Activated effector memory CD4-positive, alpha-beta T cell treated with Interleukin-2 at 50 U/mL for 16 hours (primary cell): Measurements from ENCODE around the gene MATK.

ENCODE experiments used
- DNase-seq: peaks from one replicate; pipeline ENCODE4 v3.0.0-alpha.2; 2020

MATK gene

DNA sequence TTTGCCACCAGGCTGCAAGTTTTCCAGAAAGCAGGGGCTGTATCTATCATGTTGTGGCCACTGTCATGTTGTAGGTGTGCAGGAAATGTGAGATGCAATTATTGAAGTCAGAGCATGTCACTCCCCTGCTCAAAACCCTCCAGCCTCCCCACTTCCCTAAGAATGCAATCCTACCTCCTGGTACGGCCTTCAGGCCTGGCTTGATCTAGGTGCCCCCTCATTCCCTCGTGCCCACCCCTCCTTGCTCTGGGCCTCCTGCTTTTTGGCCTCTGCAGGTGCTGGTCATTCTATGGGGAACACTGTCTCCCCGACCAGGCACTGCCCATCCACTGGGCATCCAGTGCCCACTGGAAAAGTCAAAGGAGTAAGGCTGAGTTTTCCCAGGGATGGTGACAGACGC, 28.5 kb upstream of the MATK start:
- no peak for DNase-seq

DNA sequence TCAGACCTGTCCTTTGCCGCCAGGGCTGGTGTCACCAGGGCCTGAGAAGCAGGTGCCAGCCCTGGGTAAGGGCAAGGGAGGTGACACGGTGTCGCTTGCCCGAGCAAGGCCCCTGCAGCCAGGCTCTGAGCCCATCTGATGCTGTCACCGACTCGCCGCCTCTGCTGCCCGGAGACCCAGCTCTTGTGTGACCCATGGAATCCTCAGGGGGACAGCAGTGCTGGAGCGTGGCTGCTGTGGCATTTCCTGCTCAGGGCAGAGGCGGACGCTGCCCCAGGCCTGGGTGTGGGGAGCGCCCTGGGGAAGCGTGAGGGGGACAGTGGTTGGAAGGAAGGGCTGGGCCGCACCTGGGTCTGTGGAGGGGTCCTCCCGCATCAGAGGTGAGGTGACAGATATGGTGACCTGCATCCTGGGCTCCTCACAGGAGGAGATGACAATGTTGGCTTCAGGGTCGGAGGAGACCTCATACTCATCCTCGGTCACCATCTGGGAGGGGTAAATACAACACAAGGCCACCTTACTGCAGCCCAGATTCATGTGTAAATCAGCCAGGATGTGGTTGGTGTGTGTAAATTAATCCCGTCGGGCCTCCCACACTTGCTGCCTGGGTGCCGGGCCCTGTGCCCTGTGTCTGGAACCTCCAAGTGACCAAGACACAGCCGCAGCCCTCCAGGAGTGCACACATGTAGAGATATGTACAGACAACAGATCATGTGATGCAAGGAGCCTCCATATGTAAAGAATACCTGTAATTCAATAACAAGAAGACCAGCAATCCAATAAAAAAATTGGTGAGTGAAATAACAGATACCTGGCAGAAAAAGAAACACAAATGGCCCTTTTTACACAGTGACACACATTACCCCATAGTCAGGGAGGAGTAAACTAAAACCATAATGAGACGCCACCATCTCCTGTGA, 27.6 kb upstream of the MATK start:
- DNase-seq, result no peak

DNA sequence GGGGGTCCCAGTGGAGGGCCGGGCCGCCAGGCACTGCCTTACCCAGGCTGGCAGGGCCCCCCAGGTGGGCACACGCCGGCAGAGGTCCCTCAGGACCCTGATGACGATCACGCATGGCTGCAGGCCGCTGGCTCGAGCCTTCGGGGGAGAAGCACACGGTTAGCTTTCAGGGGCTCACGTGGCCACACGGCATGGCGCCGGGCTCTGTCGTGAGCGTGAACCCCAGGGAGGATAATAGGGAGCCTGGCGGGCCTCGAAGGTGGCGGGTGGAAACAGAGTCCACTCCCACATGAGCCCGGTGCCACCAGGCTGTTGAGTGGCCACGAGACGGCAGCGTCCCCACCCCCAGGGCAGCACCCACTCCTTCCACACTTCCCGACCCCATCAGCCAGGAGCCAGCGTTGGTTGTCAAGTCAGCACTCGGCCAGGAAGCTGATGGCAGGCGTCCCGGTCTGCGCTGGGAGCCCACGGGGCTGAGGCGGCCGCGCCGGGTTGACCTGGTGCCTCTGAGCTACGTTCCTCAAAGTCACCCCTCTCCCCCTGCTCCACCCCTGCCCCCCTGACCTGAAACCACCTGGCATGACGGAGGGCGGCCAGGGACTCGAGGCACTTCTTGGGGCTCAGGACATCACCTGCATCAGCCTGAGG, 24.7 kb upstream of the MATK start:
- no peak for DNase-seq

DNA sequence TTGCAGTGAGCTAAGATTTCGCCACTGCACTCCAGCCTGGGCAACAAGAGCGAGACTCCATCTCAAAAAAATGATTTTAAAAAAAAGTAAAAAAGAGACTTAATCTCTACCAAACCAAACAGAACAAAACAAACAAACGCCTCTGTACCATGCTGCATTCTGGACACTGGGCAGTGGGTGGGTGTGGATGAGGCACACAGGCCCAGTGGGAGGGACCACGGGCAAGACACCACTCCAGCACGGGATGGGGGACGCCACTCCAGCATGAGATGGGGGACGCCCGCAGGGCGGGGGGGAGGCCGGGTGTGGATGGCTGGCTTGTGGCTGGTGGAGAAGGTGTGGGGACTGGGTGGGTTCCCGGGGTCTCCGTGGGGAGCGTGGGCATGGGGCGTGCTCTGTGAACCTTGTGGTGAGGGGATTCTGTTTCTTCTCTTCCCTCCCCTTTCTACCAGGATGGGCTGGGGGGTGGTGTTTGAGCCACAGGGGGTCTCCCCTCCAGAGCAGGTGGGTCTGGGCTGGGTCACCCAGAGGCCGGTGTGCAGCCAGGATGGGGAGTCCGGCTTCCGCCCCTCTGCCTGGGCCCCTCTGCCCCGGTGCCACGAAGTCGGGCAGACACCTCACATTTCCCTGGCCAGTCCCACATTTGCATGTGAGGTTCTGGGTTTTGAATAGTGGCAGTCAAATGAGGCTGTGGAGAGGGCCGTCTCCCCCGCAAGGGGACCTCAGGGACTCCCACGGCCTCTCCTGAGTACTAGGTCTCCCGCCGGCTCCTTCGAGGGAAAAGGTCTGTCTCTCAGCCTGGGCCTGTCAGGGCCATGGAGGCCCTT, 23.9 kb upstream of the MATK start:
- DNase-seq, result no peak

DNA sequence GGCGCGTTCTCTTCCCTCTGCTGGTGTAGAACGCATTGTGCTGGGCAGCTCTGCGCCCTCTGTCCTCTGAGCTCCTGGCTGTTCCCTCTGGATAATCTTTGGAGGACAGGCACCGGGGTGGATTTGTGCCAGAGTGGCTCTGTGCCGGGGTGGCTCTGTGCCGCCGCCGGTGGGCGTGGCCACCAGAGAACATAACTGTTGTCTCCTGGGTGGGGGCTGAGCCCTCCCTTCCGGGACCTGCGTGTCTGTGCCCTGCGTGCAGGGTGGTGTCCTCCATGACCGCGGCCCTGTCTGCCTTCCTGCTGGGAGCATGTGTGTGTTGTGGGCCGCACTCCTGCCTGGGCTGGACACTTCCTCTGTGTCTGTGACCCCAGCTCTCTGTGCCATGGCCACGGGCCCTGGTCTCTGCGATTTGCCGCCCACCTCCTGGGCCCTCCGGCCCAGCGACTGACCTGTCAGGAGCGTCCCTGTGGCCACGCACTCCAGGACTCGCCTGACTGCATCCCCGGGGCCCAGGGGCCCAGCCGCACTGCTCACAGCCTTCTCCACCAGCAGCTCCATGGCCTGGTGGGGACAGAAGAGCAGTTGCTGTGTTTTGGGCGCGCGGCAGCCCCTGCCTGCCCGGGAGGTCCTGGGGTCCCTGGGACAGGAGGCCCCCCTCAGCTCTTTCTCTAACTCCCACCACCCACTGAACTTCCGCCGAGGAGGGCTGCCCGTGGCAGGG, 22.4 kb upstream of the MATK start:
- DNase-seq, result no peak

DNA sequence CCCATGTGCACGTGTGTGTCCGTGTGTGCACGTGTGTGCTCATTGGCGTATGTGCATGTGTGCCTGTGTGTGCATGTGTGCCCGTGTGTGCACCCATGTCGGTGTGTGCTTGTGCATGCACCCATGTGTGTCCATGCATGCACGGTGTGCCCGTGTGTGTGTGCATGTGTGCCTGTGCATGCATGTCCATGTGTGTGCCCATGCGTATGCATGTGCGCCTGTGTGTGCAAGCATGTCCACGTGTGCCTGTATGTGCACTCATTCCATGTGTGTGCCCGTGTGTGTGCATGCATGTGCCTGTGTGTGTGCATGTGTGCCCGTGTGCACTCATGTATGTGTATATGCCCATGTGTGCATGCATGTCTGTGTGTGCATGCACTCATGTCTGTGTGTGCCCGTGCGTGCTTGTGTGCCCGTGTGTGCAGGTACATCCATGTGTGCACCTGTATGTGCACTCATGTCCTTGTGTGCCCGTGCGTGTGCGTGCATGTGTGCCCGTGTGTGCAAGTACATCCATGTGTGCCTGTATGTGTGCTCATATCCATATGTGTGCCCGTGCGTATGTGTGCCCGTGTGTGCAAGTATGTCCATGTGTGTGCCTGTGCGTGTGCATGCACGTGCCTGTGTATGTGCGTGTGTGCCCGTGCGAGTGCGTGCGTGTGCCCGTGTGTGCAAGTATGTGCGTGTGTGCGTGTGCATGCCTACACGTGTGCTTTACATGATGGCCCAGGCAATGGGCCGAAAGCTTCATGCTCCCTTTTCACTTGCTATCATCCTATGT, 21.6 kb upstream of the MATK start:
- DNase-seq, result no peak

DNA sequence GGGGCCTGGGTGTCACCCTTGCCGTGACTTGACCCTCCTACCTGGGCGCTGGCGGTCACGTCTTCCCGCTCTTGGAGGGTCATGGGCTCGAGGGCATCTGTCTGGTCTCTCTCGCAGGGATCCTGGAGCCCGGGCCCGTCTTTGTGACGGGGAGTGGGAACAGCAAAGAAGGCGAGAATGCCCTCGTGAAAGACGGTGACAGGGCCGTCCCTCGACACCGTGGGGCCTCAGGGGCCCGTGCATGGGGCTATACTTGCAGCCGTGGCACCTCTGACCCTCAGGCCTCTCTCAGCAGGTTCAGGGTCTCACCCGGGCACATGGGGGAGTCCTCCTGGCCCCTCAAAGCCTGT, 20.9 kb upstream of the MATK start:
- DNase-seq, result no peak

DNA sequence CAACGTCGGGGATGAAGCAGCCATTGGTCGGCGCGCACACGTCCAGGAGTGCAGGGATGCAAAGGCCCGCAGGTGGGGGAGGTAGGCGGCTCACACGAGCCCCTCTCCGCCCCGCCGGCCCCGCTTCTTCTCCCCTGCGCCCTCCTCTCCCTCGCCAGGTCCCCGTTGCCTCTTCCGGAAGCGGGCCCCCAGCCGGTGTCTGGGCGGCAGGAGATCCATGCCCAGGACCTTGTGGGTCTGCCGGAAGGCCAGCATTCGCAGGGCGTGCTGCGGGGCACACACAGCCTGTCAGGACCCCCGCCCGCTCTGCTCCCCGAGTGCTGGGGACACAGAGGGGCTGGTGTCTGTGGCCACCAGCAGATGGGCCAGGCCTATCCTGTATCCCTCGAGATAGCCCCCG, 19.7 kb upstream of the MATK start:
- DNase-seq, result no peak

DNA sequence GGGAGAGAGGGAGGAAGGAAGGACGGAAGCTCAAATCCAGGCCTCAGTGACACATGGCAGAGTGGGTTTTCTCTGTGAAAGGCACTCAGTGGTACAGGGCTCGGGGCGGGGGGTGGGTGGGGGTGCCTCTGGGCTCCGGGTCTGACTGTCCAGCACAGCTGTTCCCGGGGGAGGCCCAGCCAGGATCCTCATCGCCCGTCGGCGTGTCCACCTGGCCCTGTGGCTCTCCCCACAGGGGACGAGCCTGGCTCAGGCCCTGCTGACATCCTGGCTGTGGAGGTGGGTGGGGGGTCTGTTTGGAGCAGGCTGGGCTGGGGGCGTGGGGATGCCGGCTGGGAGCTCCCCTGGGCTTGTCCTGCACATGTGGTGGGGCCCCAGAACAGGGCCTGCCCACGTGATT, 18.2 kb upstream of the MATK start:
- DNase-seq, result no peak

DNA sequence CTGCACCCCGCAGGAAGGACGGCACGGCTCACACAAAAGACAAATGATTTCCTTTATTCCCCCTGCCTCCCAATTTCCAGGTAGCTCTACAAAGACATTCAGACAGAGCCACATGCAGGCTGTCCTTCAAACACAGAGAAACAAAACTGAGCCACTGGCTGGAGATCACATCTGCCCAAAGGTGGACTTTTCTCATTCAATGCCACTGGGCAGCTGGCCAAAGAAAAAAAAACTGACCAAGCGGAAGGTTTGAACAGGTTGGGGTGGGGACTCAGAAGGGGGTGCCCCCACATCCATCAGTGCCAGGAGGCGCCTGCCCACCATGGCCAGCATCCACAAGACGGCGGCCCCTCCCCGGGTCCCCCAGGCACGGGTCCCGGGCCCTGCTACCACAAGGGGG, 17.8 kb upstream of the MATK start:
- no peak for DNase-seq

DNA sequence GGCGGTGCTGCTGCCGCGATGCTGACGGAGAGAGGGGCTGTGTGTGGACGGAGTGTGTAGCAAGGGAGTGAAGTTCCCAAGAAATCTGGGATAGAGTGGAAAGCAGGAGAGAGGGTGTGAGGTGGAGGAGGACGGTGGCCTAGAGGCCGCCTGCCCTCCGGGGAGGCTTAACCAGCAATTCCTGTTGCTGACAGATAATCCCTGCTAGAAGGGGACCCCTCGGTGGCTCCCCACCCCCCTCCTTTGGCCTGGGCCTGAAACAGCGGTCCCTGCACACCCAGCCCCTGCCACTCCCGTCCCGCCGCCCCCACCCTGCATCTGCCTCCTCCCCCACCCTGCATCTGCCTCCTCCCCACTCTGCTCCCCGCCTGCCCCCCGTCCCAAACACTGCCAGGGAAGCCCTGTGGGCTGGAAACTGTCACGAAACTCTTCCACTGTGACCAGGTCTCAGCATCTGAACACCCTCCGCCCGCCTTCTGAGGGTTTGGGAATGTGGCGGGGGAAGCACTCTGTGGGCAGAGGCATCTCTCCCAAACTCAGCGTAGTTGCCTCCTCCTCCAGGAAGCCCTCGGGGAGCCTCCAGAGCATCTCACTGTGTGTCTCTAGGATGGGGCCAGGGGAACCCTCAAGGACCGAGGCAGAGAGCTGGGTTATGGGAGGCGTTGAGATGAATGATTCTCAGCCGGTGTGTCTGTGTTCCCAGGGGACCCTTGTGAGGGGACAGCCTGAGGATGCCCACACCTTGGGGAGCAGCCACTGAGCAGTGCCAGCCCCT, 17.1 kb upstream of the MATK start:
- DNase-seq, result no peak

DNA sequence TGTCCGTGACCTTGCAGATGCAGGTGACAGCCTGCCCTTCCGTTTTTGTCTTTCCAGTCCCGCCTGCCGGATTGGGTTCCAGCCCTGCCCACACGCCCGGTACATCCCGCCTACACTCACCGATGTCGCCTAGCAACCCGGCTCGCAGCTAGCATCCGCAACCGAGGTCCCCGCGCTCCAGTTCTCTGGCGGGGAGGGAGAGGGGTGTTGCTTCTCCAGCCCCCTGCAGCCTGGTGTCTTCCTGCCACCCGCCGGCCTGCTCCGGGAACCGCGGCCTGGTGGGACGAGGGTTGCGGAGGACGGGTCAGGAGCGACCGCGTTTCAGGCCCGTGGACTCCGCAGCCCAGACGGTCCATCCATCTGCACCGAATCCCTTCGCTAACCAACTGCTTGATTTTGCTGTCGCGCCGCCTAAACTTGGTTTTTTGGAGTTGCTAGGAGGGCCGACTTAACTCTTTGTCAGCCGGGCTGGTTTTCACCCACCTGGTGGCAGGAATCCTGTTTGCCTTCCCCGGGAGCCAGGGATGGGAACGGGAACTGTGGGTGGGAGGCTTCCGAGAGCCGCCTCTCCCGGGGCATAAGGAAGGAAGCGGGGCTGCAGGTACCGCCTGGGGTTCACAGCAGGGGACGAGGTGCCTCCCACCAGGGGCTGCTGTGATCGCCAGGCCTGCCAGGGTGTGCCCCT, 15.4 kb upstream of the MATK start:
- DNase-seq, result peak; percentile 37

DNA sequence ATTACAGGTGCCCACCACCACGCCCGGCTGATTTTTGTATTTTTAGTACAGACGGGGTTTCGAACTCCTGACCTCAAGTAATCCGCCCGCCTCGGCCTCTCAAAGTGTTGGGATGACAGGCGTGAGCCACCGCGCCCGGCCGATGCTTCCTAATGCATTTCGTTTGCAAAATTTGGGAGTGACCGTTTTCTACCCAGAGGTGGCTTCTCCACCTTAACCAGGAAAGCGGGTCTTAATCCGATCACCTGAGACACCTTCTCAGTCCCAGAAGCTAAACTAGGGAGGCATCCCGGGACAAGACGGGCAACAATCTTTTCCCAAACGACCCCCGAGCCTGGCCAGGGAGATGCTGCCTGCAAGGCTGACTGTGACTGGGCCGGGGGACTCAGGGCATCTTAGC, 14.8 kb upstream of the MATK start:
- DNase-seq, result no peak

DNA sequence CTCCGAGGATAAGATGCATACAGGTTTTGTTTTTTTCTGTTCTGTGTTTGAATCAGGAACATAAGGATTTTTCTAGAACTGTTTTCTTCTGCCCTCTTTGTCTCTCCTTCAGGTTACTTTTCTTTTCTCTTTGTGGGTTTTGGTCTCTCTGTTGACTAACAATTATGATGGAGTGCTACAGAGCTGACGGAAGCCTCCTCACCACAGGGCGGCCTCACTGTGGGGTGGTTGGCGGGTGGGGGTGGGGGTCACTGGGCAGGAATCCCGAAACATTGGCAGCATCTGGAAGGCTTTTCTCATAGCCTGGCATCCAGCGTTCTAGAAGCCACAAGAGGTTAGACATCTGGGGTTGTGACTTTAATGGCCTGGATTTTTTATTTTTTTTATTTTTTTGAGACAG, 12.0 kb upstream of the MATK start:
- peak; percentile 25 for DNase-seq

DNA sequence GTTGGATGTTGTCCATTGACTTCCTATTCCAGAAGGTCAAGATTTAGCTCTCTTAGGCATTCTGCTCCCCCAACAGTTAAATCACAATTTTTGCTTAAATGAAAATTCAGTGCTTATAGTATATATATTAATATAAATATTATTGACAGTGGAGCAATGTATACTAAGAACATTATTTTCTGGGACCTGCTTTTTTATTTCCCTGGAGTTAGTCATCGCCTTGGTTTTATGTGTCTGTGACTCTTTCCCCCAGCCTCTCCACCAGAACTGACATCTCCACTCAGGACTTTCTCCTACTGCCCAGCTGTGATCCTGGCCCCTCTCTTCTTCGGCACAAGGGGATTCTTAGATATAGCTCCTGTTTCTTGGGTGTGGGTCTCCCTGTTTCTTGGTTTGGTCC, 10.2 kb upstream of the MATK start:
- DNase-seq, result no peak

DNA sequence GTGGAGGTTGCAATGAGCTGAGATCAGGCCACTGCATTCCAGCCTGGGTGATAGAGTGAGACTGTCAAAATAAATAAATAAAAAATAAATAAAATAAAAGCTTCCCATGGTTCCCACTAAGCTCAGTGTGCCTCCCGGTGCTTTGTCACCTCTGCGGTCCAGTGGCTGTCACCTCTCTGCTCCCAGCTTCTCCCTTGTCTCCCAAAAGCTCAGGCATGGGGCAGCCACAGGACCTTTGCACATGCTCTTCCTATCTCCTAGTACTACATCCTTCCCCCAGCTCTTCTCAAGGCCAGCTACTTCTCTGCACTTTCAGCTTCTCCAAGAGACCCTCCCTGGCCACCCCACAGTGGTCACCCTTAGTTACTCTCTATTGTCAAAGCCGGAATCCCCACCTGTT, 7.6 kb upstream of the MATK start:
- DNase-seq, result no peak

DNA sequence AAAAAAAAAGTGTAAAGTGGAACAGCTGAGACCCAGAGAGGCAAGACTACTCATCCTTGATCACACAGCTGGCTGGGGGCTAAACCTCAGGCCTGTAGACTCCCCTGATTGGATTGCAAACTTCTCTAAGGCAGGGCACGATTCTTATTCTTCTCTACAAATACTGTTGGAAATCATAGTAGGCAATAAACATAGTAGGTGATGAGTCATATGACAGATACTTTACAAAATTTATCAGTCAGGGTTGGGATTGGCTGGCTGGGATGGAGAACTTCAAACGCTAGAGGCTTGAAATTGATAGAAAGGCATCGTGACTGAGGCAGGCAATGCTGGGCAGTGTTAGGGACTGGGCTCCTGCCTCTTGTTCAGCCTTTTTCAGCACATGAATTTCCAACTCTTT, 5.9 kb upstream of the MATK start:
- DNase-seq, result no peak

DNA sequence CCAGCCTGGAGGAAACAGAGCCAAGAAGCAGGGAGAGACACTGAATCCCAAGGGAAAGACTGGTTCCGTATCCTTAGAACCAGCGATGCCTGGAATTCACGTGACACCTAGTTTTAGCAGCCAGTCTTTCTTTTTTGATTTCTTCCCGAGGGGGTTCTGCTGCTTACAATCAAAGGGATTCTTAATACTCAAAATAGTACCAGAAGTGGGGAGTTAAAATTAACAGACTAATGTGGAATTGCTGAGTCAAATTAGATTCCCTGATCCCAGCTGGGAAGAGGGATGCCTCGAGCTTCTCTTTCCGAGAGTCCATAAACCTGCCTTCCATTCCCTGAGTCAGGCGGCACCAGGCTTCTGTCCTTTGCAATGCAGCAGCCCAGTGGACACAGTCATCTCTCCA, 4.8 kb upstream of the MATK start:
- DNase-seq, result no peak

DNA sequence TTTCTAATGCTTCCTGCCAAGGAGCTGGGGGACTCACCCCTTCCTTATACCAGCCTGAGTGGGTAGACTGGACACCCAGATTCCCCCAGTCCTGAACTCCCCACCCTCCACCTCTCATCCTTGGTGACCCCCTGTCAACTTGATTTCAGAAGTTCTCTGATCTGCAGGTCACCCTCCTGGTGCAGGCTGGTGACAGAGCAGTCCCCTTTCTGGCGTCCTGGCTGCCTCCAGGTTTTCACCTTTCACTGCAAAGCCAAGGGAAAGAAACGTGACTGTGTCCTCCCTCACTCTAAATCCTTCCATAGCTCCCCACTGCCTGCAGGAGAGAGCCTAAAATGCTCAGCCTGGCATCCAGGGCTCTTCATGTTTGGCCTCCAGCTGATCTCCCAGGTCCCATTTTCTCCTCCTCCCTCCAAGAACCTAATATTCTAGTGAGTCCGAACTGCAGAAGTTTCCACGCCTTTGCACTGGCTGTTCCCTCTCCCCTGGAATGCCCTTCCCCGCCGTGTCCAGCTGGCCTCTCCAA, 4.1 kb upstream of the MATK start:
- DNase-seq, result no peak

DNA sequence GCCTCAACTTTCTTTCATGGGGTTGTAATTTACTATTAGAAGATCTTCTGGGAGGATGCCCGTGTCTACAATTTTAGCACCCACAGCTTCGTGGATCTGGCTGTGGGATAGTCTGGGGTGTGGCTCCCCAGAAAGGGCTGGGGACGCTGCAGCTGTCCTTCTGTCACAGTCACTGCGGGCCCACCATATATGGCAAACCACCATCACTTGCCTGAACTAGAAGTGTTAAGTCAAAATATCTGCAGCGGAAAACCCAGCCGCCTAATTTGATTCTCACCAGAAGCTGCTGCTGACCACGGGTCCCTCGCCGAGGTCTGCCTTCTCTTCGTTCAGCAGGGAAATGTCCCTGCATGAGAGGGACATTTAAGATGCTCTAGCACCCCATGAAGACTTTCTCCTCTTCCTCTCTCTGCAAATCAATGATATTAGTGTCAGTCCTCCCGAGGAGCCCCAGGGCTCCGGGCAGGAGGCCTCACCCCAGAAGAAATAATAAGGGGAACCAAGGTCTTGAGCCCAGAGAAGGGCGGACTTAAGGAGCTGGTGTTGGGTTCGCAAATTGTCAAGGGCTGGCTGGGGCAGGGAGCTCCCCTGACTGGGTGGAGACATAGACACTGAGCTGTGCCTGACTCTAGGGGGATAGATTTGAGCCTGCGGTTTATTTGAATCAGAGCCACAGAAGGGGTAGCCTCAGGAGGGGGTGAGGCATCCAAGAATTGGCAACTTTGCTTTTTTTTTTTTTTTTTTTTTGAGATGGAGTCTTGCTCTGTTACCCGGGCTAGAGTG, 3.0 kb upstream of the MATK start:
- DNase-seq, result no peak
